Stimulated activated effector memory CD8-positive, alpha-beta T cell treated with anti-CD3 and anti-CD28 coated beads, Interleukin-12 subunit alpha, Interleukin-12 subunit beta, amount 100 ng/mL, for 72 hours (primary cell): Measurements from ENCODE around the gene CCM2.

Experiments used
- ATAC-seq: fragments of 150-1000 bp; cut with Tn5 transposase; 2 replicates; pipeline ENCODE4 v1.10.0; 2021
- DNase-seq, 2 donors: peaks; one replicate each; pipeline ENCODE4 v3.0.0; 2021 to 2022; ENCODE audit warnings: low spot score in 2 of 2
- H3K27ac Mint-ChIP-seq: one replicate; pipeline ENCODE4 v1.8.0; 2022; ENCODE audit warnings: mild to moderate bottlenecking, mixed read lengths
- H3K36me3 Mint-ChIP-seq: one replicate; pipeline ENCODE4 v1.8.0; 2022; ENCODE audit warnings: mild to moderate bottlenecking, mixed read lengths
- H3K4me1 Mint-ChIP-seq: one replicate; pipeline ENCODE4 v1.8.0; 2022; ENCODE audit warnings: mixed read lengths
- H3K4me3 Mint-ChIP-seq: one replicate; pipeline ENCODE4 v1.8.0; 2022; ENCODE audit warnings: mild to moderate bottlenecking, mixed read lengths
- H3K9me3 Mint-ChIP-seq: one replicate; pipeline ENCODE4 v1.8.0; 2022; ENCODE audit warnings: mixed read lengths

Gene CCM2

GRCh38 chr7:45044338-45044737 lies 44.3 kb downstream of the CCM2 start:
- ATAC-seq (no peak), DNase-seq (no peak)
- Mint-ChIP-seq H3K27ac (peak overlapping the region; percentile 91), H3K4me3 (no peak overlapping the region), H3K4me1 (peaks cover 45% of the 10 kb centered on the region), H3K36me3 (peaks cover 92% of the 10 kb centered on the region), H3K9me3 (no peaks in the 10 kb centered on the region)

GRCh38 chr7:45048748-45049147 lies 48.7 kb downstream of the CCM2 start:
- Mint-ChIP-seq H3K4me1 (peaks cover 44% of the 10 kb centered on the region), H3K4me3 (no peak overlapping the region), H3K27ac (no peak overlapping the region), H3K36me3 (peaks cover 57% of the 10 kb centered on the region), H3K9me3 (no peaks in the 10 kb centered on the region)
- ATAC-seq = no peak
- no peak for DNase-seq

DNA sequence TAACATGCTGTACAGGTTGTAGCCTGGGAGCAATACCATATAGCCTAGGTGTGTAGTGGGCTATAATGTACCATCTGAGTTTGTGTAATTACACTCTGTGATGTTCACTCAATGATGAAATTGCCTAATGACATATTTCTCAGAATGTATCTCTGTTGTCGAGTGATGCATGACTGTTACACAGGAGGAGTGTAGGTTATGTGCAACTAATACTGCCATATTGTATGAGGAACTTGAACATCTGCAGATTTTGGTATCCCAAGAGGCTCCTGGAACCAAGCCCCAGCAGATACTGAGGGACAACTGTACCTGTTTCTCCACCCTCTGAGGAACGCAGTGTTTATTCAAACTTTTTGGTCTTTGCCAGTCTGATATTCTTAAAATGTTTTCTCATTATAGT lies 50.2 kb downstream of the CCM2 start:
- ATAC-seq = no peak
- H3K4me1 Mint-ChIP-seq = peaks cover 50% of the 10 kb centered on the region
- peaks cover 52% of the 10 kb centered on the region for H3K36me3 Mint-ChIP-seq
- peak overlapping the region; percentile 66 for H3K27ac Mint-ChIP-seq
- H3K4me3 Mint-ChIP-seq = no peak overlapping the region
- no peak for DNase-seq
- no peaks in the 10 kb centered on the region for H3K9me3 Mint-ChIP-seq

GRCh38 chr7:45052011-45052410 lies 52.0 kb downstream of the CCM2 start:
- DNase-seq (no peak), ATAC-seq (no peak)
- H3K36me3 Mint-ChIP-seq = peaks cover 40% of the 10 kb centered on the region
- H3K27ac Mint-ChIP-seq = peak overlapping the region; percentile 71
- H3K4me3 Mint-ChIP-seq = no peak overlapping the region
- H3K9me3 Mint-ChIP-seq = no peaks in the 10 kb centered on the region
- H3K4me1 Mint-ChIP-seq = peaks cover 60% of the 10 kb centered on the region

DNA sequence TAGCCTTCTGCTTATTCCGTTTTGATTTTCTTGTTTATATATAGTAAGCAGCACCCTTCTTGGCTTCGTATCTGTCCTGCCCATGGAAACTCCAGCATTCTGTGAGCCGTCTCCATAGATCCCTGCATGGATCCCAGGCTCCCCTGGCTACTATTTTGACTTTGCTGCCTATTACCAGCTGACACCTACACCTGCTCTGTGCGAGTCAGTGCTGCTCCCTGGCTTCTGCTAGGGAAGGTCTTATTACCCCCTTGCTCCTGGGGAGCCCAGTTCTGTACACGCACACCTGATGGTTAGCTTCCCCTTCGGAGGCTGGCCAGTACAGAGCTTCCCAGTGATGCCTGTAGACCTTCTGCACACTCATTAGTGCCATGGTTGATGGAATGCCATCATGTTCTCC lies 53.4 kb downstream of the CCM2 start:
- Mint-ChIP-seq H3K9me3 (no peaks in the 10 kb centered on the region), H3K36me3 (peaks cover 27% of the 10 kb centered on the region), H3K27ac (peak overlapping the region; percentile 87), H3K4me3 (no peak overlapping the region), H3K4me1 (peaks cover 67% of the 10 kb centered on the region)
- ATAC-seq = no peak
- DNase-seq = no peak

- peaks cover 70% of the 10 kb centered on the region for H3K4me1 Mint-ChIP-seq
- no peak overlapping the region for H3K4me3 Mint-ChIP-seq
- H3K27ac Mint-ChIP-seq = peak overlapping the region; percentile 87
- H3K36me3 Mint-ChIP-seq = peaks cover 25% of the 10 kb centered on the region
- no peak for DNase-seq
- no peak for ATAC-seq
- H3K9me3 Mint-ChIP-seq = no peaks in the 10 kb centered on the region
Measured at GRCh38 chr7:45053941-45054340, 53.9 kb downstream of the CCM2 start.

GRCh38 chr7:45054442-45054841 lies 54.4 kb downstream of the CCM2 start:
- ATAC-seq (no peak), DNase-seq (no peak)
- Mint-ChIP-seq H3K4me3 (no peak overlapping the region), H3K4me1 (peaks cover 70% of the 10 kb centered on the region), H3K27ac (peak overlapping the region; percentile 87), H3K36me3 (peaks cover 25% of the 10 kb centered on the region), H3K9me3 (no peaks in the 10 kb centered on the region)

DNA sequence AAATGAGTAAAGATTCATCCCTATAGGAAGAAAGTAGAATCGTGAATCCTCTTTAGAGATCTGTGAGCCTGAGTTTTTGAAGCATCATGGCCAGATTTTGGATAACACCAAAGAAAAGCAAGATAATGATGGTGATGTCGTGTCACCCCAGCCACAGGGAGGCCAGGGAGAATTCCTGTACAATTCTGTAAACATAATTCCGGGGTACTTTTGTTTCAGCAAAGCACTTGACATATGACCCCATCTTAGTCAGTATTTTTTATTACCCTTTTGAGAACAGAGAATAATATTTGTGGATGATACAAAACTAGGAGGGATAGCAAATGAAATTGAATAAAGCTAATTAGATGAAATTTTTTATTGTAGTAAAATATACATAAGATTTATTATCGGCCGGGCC lies 55.0 kb downstream of the CCM2 start:
- peak overlapping the region; percentile 87 for H3K27ac Mint-ChIP-seq
- peaks cover 25% of the 10 kb centered on the region for H3K36me3 Mint-ChIP-seq

GRCh38 chr7:45055594-45056219 lies 55.7 kb downstream of the CCM2 start:
- Mint-ChIP-seq H3K9me3 (no peaks in the 10 kb centered on the region), H3K36me3 (peaks cover 25% of the 10 kb centered on the region), H3K4me1 (peaks cover 74% of the 10 kb centered on the region), H3K27ac (peak overlapping the region; percentile 41), H3K4me3 (no peak overlapping the region)
- no peak for ATAC-seq
- no peak for DNase-seq

More for the DNA sequence above, 55.0 kb downstream of the CCM2 start:
- H3K4me1 Mint-ChIP-seq = peaks cover 74% of the 10 kb centered on the region
- no peak overlapping the region for H3K4me3 Mint-ChIP-seq
- ATAC-seq = no peak
- DNase-seq = no peak
- H3K9me3 Mint-ChIP-seq = no peaks in the 10 kb centered on the region

GRCh38 chr7:45057878-45058277 lies 57.9 kb downstream of the CCM2 start:
- ATAC-seq (no peak), DNase-seq (no peak)
- Mint-ChIP-seq H3K4me1 (peaks cover 79% of the 10 kb centered on the region), H3K4me3 (no peak overlapping the region), H3K9me3 (no peaks in the 10 kb centered on the region), H3K27ac (peak overlapping the region; percentile 20), H3K36me3 (peaks cover 31% of the 10 kb centered on the region)

DNA sequence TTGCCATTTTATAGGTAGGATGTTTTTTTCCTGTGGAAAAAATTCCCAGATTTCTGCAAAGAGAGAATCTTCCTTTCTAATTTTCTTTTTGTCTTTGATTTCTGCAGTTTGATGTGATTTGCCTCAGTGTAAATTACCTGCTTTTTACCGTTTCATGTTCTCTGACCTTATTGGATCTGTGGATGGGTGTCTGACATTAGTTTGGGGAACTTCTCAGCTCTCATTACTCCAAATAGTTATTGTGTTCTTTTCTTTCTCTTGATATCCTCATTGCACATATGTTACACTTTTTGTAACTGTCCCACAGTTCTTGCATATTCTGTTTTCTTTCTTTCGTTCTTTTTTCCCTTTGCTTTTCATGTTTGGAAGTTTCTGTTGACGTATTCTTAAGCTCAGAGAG lies 60.3 kb downstream of the CCM2 start:
- H3K4me1 Mint-ChIP-seq = peaks cover 74% of the 10 kb centered on the region
- peaks cover 45% of the 10 kb centered on the region for H3K36me3 Mint-ChIP-seq
- peak overlapping the region; percentile 49 for H3K27ac Mint-ChIP-seq
- no peak overlapping the region for H3K4me3 Mint-ChIP-seq
- DNase-seq (no peak), ATAC-seq (no peak)
- H3K9me3 Mint-ChIP-seq = no peaks in the 10 kb centered on the region

DNA sequence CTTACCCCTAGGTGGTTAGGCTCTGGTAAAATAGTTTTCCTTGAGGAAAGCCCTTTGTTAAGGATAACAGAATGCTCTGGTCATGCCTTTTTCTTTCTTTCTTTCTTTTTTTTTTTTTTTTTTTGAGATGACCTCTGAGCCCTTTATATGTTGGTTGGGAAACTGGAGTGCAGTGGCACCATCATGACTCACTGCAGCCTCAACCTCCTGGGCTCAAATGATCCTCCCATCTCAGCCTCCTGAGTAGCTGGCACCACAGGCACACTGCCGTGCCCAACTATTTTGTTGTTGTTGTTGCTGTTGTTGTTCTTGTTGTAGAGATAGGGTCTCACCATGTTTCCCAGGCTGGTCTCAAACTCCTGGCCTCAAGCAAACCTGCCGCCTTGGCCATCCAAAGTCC lies 61.4 kb downstream of the CCM2 start:
- Mint-ChIP-seq H3K4me1 (peaks cover 76% of the 10 kb centered on the region), H3K36me3 (peaks cover 50% of the 10 kb centered on the region), H3K9me3 (no peaks in the 10 kb centered on the region), H3K27ac (peak overlapping the region; percentile 49), H3K4me3 (no peak overlapping the region)
- ATAC-seq (no peak), DNase-seq (no peak)

- Mint-ChIP-seq H3K4me1 (peaks cover 77% of the 10 kb centered on the region), H3K4me3 (no peak overlapping the region), H3K36me3 (peaks cover 56% of the 10 kb centered on the region), H3K27ac (peak overlapping the region; percentile 49), H3K9me3 (no peaks in the 10 kb centered on the region)
- DNase-seq (no peak), ATAC-seq (no peak)
Measured at GRCh38 chr7:45061806-45062425, 61.9 kb downstream of the CCM2 start.

GRCh38 chr7:45064047-45064725 lies 64.2 kb downstream of the CCM2 start:
- DNase-seq (no peak), ATAC-seq (no peak)
- Mint-ChIP-seq H3K27ac (peak overlapping the region; percentile 64), H3K4me1 (peaks cover 77% of the 10 kb centered on the region), H3K9me3 (no peaks in the 10 kb centered on the region), H3K36me3 (peaks cover 78% of the 10 kb centered on the region), H3K4me3 (no peak overlapping the region)

- no peak for DNase-seq
- Mint-ChIP-seq H3K36me3 (peaks cover 90% of the 10 kb centered on the region), H3K9me3 (no peaks in the 10 kb centered on the region), H3K4me3 (no peak overlapping the region), H3K27ac (peak overlapping the region; percentile 57), H3K4me1 (peaks cover 70% of the 10 kb centered on the region)
- ATAC-seq = no peak
Measured at GRCh38 chr7:45065031-45065995, 65.3 kb downstream of the CCM2 start.
